NOMO-1 treated with DMSO at 0.1 percent for 48 hours (cell line): Measurements from ENCODE around the gene NR2C2.

Experiments used
- DNase-seq: peaks from one replicate; lab custom pipeline; 2025; ENCODE audit not compliant: unreplicated experiment; lab: John Stamatoyannopoulos, UW

Gene NR2C2

GRCh38 chr3:15096046-15096445, 148.7 kb downstream of the NR2C2 start:
- DNase-seq: no peak

GRCh38 chr3:15097891-15098290, 150.5 kb downstream of the NR2C2 start:
- DNase-seq: peak; percentile 57
